Heart right ventricle (tissue), 16 donors: ENCODE measurements around the gene KIF6. TPM values are rescaled to one million over a fixed set of nuclear protein-coding genes. Genes with fewer than 3 reads are reported as not detected.

ENCODE experiments used
- ATAC-seq, 8 donors: fragments of 200-7000 bp; cut with Tn5 transposase; one replicate each; pipeline ENCODE4 v1.9.1; 2020; ENCODE audit warnings: mild to moderate bottlenecking in 8 of 8, moderate library complexity in 8 of 8, moderate number of reproducible peaks in 1 of 8
- DNase-seq, 2 donors: peaks; one replicate each; pipeline ENCODE4 v3.0.0-alpha.2; 2020
- H3K27ac ChIP-seq, 10 donors: fragments of 200-600 bp; sonication (generic) in 2 of 10; one replicate each; pipeline versions ENCODE4 v1.5.0 to v1.8.0; 2020 to 2022; ENCODE audit warnings: mild to moderate bottlenecking in 3 of 10
- H3K27me3 ChIP-seq, 7 donors: fragments of 200-600 bp; one replicate each; pipeline ENCODE4 v1.8.0; 2021 to 2022; ENCODE audit warnings: mild to moderate bottlenecking in 2 of 7
- H3K36me3 ChIP-seq, 9 donors: fragments of 200-600 bp; sonication (generic) in 1 of 9; one replicate each; pipeline versions ENCODE4 v1.5.0 to v1.8.0; 2020 to 2022; ENCODE audit warnings: mild to moderate bottlenecking in 2 of 9
- H3K4me1 ChIP-seq, 9 donors: fragments of 200-600 bp; sonication (generic) in 1 of 9; one replicate each; pipeline versions ENCODE4 v1.5.0 to v1.8.0; 2020 to 2022; ENCODE audit warnings: mild to moderate bottlenecking in 4 of 9
- H3K4me3 ChIP-seq, 10 donors: fragments of 200-600 bp; sonication (generic) in 2 of 10; one replicate each; pipeline versions ENCODE4 v1.5.0 to v1.8.0; 2020 to 2022; ENCODE audit warnings: mild to moderate bottlenecking in 7 of 10, moderate library complexity in 2 of 10
- H3K9me3 ChIP-seq, 11 donors: fragments of 200-600 bp in 10 of 11; sonication (generic) in 2 of 11; one replicate each; pipeline versions ENCODE4 v1.5.0 to v1.8.0; 2013 to 2022; ENCODE audit warnings: mild to moderate bottlenecking in 2 of 11, control low read depth in 1 of 11, moderate library complexity in 1 of 11
- CTCF ChIP-seq, 9 donors: fragments of 200-600 bp; sonication (generic) in 2 of 9; IDR thresholded peaks; one replicate each; pipeline versions ENCODE4 v1.5.0 to v1.8.0; 2021 to 2022; ENCODE audit warnings: antibody characterized with exemption in 9 of 9, mild to moderate bottlenecking in 5 of 9, moderate library complexity in 1 of 9
- WGBS, 2 donors: extraction: QIAGEN DNeasy Blood & Tissue Kit; methylation state at CpG; one replicate each; pipeline ENCODE4 v1.1.7; 2013; ENCODE audit warnings: inconsistent platforms in 1 of 2; 5-methylcytosine and 5-hydroxymethylcytosine counted together
- intact Hi-C, 10 donors: fragments of 100-400 bp; cut with DNase I; formaldehyde crosslinking; loops; one replicate each; pipeline versions ENCODE4 v1.11.1 to v1.14.2; 2022
- polyA plus RNA-seq, 2 donors: library from polyadenylated mRNA; stranded (reverse); fragments of 200-250 nt; gene quantifications; one replicate each; pipeline ENCODE4 v1.2.3, GENCODE V29; 2013
- total RNA-seq, 10 donors: library from RNA; stranded (reverse); fragmentation: NEBNext Ultra II Directional in 3 of 10; extraction: Animal tissue kit (Norgen Biotek cat#: 25700) in 3 of 10; gene quantifications; one replicate each; pipeline versions ENCODE4 v1.2.1 to v1.2.4, GENCODE V29; 2021 to 2023
- donor health status: Arrhythmogenic right ventricular cardiomyopathy.
- donor health status: ischemic (EF 13 %, LVEDD 7.1; RV severe dilation, severe dysfunction).
- donor health status: healthy with polysubstance abuse.
- donor health status: DM: no; HTN: yes; CAD: no.
- donor health status: DM: no; HTN: no; CAD: no.
- donor health status: ischemic (EF 25% LVEDD 6.9; RV normal size, moderate dysfunction).
- donor health status: ischemic (EF 25% LVEDD 5.7; RV mildly dilated, moderate dysfunction).
- donor health status: healthy.
- donor health status: DM: yes; HTN: yes; CAD: no.
- donor health status: Ischemic cardiomyopathy.
- donor health status: ischemic (EF 35%, LVEDD 5.7; RV mildly dilated, moderate dysfunction).
- donor health status: nonischemic (EF 11% LVEDD 7.7; RV severe dilation, severe dysfunction).
- donor health status: DM: yes; HTN: yes; CAD: no.
- donor health status: PGD.
- donor health status: ischemic (EF 29% LVEDD 5.4; RV normal size, mild dysfunction).
- donor health status: nonischemic (EF 23%, LVEDD 6.1; RV moderate dilation, normal function).

KIF6 gene
- total and polyA plus RNA-seq, 12 donors = 0.01 to 1.6 (median 0.45) TPM; not detected in 2

GRCh38 chr6:39495640-39496039 lies 229.6 kb downstream of the KIF6 start:
- no peaks in the 10 kb centered on the region for H3K36me3 ChIP-seq
- no peak for DNase-seq
- no peak overlapping the region for H3K4me3 ChIP-seq
- H3K27ac ChIP-seq = no peak overlapping the region
- intact Hi-C loops = no loop called here
- TF ChIP-seq CTCF (IDR thresholded peaks at IDR 0.05) = no peak
- WGBS, 2 donors = 74 to 85% methylated on average over 3 of the region's 3 CpGs
- peaks cover 0 to 32% (median 13%) of the 10 kb centered on the region in 9 donors for H3K4me1 ChIP-seq
- no peak for ATAC-seq
- no peaks in the 10 kb centered on the region for H3K27me3 ChIP-seq
- H3K9me3 ChIP-seq = peaks cover 0 to 3% (median 0%) of the 10 kb centered on the region in 11 donors

GRCh38 chr6:39494998-39495397 lies 230.2 kb downstream of the KIF6 start:
- H3K9me3 ChIP-seq = no peaks in the 10 kb centered on the region
- ATAC-seq = no peak
- WGBS, 2 donors = 83 to 88% methylated on average over 7 of the region's 7 CpGs
- intact Hi-C loops = no loop called here
- H3K27me3 ChIP-seq = no peaks in the 10 kb centered on the region
- DNase-seq = no peak
- H3K4me1 ChIP-seq = peaks cover 0 to 37% (median 18%) of the 10 kb centered on the region in 9 donors
- TF ChIP-seq CTCF (IDR thresholded peaks at IDR 0.05) = no peak
- H3K4me3 ChIP-seq = no peak overlapping the region
- no peak overlapping the region for H3K27ac ChIP-seq
- H3K36me3 ChIP-seq = no peaks in the 10 kb centered on the region

GRCh38 chr6:39493777-39494176 lies 231.4 kb downstream of the KIF6 start:
- Histone ChIP-seq H3K4me1 (peaks cover 0 to 48% (median 22%) of the 10 kb centered on the region in 9 donors), H3K9me3 (no peaks in the 10 kb centered on the region), H3K4me3 (no peak overlapping the region), H3K27me3 (no peaks in the 10 kb centered on the region), H3K36me3 (no peaks in the 10 kb centered on the region), H3K27ac (peak overlapping the region in 1 of 10 donors; percentile 10)
- intact Hi-C loops = no loop called here
- DNase-seq (no peak), ATAC-seq (peak in 4 of 8 donors; percentile 23 to 53 (median 30))
- TF ChIP-seq CTCF (IDR thresholded peaks at IDR 0.05) = no peak

GRCh38 chr6:39493174-39493573 lies 232.0 kb downstream of the KIF6 start:
- H3K27ac ChIP-seq = peak overlapping the region in 1 of 10 donors; percentile 10
- no peak for TF ChIP-seq CTCF (IDR thresholded peaks at IDR 0.05)
- no peak overlapping the region for H3K4me3 ChIP-seq
- peaks cover 0 to 49% (median 25%) of the 10 kb centered on the region in 9 donors for H3K4me1 ChIP-seq
- H3K9me3 ChIP-seq = no peaks in the 10 kb centered on the region
- H3K36me3 ChIP-seq = no peaks in the 10 kb centered on the region
- ATAC-seq = no peak
- no peaks in the 10 kb centered on the region for H3K27me3 ChIP-seq
- DNase-seq = no peak
- intact Hi-C loops = no loop called here
